CD4-positive, alpha-beta T cell treated with Interleukin-17A for 4 hours (primary cell): ENCODE measurements around the gene PEX13.
"Not testable (repeated sequence)": the region's sequence is repeated elsewhere in the genome, so short reads cannot be mapped to it uniquely, and the experiment has no call there.

Experiments used
- DNase-seq: peaks from one replicate; pipeline ENCODE4 v3.0.0-alpha.2; 2020; ENCODE audit warnings: mixed read lengths

The PEX13 gene

GRCh38 chr2:61009355-61009754 is 8.2 kb upstream of the PEX13 start:
- DNase-seq: no peak

- no peak for DNase-seq
Observed at GRCh38 chr2:61011678-61012077, 5.8 kb upstream of the PEX13 start.

DNA sequence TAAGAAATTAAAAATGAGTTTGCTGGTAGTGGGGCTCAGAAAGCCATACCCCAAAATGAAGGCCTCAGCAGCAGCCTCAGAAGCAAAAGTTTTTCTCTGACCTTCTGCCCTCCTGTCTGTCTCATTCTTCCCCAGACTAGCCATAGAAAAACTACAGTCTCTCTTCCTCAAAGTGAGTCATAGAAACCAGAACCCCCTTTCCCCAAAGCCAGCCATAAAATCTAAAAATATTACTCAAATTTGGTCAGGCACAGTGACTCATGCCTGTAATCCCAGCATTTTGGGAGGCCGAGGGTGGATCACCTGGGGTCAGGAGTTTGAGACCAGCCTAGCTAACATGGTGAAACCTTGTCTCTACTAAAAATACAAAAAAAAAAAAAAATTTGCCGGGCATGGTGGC is 5.2 kb upstream of the PEX13 start:
- DNase-seq: not testable (repeated sequence)

- DNase-seq: no peak
Observed at GRCh38 chr2:61013382-61013781, 4.1 kb upstream of the PEX13 start.

- no peak for DNase-seq
Observed at GRCh38 chr2:61014763-61015162, 2.8 kb upstream of the PEX13 start.

- DNase-seq: no peak
Observed at GRCh38 chr2:61015976-61016375, 1.5 kb upstream of the PEX13 start.

DNA sequence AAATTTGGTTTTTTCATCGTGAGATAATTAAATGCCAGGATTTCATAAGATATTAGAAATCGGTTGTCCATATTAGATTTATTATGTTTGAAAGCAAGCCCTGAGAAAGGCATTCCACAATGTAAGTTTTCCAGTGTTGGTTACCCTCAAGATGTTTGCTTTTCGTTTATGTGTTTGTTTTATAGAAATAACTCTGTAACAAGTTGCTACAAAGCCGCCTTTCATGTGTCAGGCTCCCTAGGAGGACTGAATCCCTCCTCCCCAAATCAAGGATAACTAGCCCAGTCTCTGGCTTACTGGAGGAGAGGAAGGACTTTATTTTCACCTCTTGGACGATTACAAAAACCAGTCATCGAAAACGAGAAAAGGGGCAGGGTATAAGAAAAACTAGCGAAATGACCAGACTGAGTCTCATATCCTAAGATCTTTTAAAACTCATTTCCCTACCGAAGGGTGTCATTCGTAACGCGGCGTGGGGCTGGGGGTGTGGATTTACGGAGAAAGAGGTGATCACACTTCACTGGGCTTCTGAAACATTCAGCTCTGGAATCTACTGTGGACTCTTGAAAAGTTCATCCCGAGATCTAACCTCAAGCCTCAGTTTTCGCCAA is 1.0 kb upstream of the PEX13 start:
- no peak for DNase-seq

- DNase-seq: peak; percentile 70
Observed at GRCh38 chr2:61017003-61017555, 441 bp upstream of the PEX13 start.

DNA sequence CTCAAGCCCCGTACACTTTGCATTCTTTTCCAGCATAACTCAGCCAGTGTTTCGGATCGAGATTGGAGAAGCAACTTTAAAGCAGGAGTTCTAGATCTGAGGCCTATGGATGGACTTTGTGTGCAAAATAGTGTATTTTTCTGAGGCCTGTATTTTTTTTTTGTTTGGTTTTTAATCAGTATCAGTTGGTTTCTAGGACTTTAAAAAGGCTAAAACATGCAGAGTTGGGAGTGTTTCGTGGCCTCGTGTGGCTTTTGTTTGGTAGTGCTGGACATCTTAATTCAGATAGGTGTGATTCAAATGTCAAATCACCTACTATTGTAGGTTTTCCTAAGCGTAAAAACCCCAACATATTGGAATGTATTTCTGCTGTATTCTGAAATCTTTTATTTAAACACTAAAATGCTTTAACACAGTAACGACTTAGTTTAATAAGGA is 817 bp downstream of the PEX13 start:
- DNase-seq: no peak

DNA sequence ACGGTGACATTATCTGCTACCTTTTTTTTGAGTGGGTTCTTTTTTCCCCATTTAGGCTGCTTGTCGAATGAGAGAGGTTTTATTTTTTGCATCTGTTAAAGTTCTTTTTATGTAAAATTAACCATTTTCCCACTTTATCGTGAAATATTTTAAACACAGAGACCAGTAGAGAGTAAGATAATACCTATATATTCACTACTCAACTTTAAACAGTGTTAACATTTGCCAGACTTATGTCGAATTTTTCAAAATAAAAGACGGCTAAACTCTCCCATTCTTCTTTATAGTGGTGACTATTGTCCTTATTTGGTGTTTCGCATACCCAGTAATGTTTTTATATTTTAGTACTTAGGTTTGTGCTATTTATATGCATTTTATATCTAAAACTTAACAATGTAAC is 1.3 kb downstream of the PEX13 start:
- no peak for DNase-seq

GRCh38 chr2:61021228-61021660 is 3.7 kb downstream of the PEX13 start:
- DNase-seq: no peak

DNA sequence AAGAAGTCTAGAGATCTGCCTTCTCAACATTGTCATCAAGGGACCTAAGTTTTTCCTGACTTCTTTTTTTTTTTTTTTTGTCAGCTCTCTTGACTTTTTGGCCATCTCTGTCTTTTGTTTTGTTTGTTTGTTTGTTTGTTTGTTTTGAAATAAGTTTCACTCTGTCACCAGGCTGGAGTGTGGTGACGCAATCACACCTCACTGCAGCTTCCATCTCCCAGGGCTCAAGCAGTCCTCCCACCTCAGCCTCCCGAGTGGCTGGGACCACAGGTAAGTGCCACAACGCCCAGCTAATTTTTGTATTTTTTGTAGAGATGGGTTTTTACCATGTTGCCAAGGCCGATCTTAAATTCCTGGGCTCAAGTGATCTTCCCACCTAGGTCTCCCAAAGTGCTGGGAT is 6.2 kb downstream of the PEX13 start:
- no peak for DNase-seq

DNA sequence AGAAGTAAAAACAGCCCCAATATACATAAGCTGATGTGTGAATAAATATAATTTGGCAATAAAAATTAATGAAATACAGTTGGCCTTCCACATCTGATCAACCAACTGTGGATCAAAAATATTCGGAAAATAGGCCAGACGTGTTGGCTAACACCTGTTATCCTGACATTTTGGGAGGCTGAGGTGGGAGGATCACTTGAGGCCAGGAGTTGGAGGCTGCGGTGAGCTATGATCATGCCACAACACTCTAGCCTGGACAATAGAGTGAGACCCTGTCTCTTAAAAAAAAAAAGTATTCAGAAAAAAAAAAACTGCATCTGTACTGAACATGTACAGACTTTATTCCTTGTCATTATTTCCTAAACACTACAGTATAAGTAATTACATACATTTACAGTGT is 12.0 kb downstream of the PEX13 start:
- DNase-seq: no peak

- not testable (repeated sequence) for DNase-seq
Observed at GRCh38 chr2:61034592-61034991, 17.1 kb downstream of the PEX13 start.

GRCh38 chr2:61036643-61037042 is 19.1 kb downstream of the PEX13 start:
- not testable (repeated sequence) for DNase-seq

- no peak for DNase-seq
Observed at GRCh38 chr2:61042807-61043206, 25.3 kb downstream of the PEX13 start.

- DNase-seq: no peak
Observed at GRCh38 chr2:61044636-61045035, 27.1 kb downstream of the PEX13 start.

GRCh38 chr2:61045226-61045625 is 27.7 kb downstream of the PEX13 start:
- DNase-seq: no peak

- DNase-seq: no peak
Observed at GRCh38 chr2:61045999-61046398, 28.5 kb downstream of the PEX13 start.

DNA sequence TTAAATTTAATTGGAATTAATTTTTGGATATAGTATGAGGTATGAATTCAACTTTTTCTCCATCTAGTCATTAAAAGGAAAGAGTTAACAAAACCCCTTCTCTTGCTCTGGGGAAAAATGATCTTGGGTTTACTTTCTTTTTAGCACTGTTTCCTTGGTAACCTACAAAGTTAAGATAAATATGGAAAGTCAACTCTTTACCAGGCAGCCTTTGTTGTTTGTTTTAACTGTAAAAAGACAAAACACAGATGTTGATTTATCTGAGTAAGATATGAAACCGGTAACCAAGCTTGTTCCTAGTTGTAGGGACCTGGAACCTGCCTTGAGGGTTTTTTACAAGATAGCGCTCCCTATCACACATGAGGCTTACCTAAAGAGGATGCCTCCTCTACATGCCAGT is 38.0 kb downstream of the PEX13 start:
- DNase-seq: no peak

- no peak for DNase-seq
Observed at GRCh38 chr2:61057562-61057961, 40.0 kb downstream of the PEX13 start.

DNA sequence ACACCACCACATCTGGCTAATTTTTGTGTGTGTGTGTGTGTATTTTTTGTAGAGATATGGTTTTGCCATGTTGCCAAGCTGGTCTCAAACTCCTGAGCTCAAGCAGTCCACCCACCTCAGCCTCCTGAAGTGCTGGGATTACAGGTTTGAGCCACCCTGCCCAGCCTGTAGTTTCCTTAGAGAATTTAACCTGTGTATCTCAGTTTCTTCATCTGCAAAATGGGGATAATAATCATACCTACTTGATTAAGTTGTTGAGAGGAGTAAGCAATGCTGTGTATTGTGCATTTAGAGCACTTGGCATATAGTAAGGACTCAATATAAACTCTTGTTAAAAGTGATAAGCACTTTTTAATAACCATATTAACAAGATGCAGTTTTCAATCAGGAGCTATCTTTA is 41.9 kb downstream of the PEX13 start:
- no peak for DNase-seq

GRCh38 chr2:61065714-61066709 is 48.5 kb downstream of the PEX13 start, which contains the start of gene SANBR:
SANBR (plus strand) TSS chr2:61065871; CDS start chr2:61070351, 4,480 bp downstream.
- peak; percentile 86 for DNase-seq

GRCh38 chr2:61074100-61074499 is 56.6 kb downstream of the PEX13 start:
- DNase-seq: no peak
